GM21528 (cell line): ENCODE results near the gene LOXL1.
"Not testable (repeated sequence)": the region's sequence is repeated elsewhere in the genome, so short reads cannot be mapped to it uniquely, and the experiment has no call there.

Source experiments
- ATAC-seq: cut with Tn5 transposase; IDR thresholded peaks from one replicate; pipeline ENCODE4 v1.9.1; 2021; ENCODE audit warnings: mild to moderate bottlenecking, moderate library complexity; ENCODE audit not compliant: unreplicated experiment, low FRiP score

Gene LOXL1

DNA sequence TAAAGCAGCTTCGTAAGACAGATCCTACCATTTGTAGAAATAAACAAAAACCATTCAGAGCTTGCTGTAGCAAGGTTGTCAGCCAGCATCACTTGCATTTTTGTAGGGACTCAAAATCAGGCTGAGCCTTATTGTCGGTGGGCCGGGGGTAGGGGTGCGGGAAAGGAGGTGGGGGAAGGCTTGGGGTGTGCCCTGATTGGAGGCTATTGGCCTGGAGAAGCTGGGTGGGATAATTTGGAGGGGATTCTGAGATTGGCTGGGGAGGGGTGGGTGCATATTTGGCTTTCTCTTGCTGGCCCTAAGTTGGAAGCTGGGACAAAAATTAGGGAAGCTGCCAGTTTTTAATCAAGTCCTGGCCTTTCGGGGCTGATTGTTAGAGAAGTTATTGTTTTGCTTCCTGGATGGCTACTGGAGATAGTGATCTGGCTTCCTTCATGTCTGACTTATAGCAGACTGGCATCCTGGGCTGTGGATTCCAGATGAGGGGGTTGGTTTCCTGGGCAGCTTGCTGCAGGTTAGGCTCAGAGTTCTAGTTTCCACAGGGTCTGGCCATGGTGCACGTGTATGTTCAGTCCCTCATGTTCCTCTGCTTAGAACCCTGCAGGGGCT is 43.0 kb downstream of the LOXL1 start:
- no peak for ATAC-seq

DNA sequence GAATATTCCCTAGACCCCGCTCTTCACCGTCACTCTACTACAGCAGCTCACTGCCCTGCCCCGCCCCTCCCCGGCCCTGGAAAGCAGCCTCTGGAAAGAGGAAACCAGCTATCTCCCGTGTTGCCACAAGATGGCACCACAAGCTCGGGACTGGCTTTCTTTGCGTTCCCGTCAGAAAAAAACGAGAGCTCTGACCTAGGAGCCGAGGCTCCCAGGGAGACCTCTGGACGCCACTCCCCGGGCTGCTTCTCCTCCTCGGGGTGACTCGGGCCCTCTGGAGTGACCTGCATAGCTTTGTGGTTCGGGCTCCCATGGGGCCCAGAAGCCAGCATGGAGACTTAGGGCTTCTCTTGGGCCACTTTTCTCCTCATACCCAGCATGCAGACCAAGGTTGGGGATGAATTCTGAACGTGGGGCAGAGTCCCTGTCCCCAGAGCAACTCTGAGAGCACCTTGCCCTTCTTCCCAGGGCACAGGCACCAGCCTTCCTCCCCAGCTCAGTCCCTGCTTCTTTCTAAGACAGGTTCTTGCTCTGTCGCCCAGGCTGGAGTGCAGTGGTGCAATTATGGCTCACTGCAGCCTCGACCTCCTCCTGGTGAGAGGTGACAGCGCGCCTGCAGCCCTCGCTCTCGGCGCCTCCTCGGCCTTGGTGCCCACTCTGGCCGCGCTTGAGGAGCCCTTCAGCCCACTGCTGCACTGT is 46.9 kb downstream of the LOXL1 start:
- no peak for ATAC-seq

DNA sequence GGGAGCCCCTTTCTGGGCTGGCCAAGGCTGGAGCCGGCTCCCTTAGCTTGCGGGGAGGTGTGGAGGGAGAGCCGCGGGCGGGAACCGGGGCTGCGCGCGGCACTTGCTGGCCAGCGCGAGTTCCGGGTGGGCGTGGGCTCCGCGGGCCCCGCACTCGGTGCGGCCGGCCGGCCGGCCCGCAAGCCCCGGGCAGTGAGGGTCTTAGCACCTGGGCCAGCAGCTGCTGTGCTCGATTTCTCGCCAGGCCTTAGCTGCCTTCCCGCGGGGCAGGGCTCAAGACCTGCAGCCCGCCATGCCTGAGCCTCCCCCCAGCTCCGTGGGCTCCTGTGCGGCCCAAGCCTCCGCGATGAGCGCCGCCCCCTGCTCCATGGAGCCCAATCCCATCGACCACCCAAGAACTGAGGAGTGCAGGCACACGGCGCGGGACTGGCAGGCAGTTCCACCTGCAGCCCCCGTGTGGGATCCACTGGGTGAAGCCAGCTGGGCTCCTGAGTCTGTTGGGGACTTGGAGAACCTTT is 47.5 kb downstream of the LOXL1 start:
- ATAC-seq = not testable (repeated sequence)

DNA sequence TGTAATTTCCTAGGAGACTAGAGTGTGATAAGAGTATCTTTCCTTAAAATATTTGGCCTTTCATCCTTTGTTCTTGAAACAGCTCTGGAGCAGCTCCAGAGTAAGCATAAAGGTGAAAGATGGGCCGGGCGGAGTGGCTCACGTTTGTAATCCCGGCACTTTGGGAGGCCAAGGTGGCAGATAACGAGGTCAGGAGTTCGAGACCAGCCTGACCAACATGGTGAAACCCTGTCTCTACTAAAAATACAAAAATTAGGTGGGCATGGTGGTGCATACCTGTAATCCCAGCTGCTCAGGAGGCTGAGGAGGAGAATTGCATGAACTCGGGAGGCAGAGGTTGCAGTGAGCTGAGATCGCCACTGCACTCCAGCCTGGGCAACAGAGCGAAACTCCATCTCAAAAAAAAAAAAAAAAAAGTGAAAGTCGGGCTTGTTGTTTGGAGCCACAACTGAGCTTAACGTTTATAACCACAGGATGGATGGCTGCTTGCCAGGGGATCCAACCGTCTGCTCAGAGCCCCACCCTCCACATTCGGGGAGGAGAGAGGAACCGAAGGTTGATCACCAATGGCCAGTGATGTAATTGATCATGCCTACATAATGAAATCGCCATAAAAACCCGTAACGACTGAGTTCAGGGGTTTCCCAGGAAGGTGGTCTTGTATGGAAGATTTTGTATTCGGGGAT is 49.3 kb downstream of the LOXL1 start:
- not testable (repeated sequence) for ATAC-seq

DNA sequence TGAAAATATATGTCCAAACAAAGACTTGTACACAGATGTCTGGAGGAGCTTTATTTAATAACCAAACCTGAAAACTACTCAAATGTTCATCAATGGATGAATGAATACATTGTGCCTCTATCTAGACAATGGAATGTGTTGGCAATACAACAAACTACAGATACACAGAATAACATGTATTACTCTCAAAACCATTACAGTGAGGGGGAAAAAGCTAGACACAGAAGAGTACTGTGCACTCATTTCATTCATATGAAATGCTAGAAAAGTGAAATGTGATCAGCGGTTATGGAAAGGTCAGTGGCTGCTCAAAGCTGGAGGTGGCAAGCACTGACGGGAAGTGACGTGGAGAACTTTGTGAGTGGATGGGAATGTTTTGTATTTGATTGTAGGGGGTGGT is 52.6 kb downstream of the LOXL1 start:
- no peak for ATAC-seq

DNA sequence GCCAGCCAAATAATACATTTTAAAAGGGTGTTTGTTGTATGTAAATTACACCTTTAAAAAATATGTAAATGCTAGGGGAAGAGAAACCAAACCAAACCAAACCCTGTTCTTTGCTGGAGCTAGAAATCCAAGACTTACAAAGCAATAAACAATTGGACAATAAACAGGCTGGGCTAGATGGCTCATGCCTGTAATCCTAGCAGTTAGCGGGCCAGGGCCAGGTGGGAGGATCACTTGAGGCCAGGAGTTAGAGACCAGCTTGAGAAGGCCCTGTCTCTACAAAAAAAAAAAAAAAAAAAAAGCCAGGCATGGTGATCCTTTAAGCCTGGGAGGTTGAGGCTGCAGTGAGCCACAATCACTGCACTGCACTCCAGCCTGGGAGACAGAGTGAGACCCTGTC is 53.4 kb downstream of the LOXL1 start:
- no peak for ATAC-seq

DNA sequence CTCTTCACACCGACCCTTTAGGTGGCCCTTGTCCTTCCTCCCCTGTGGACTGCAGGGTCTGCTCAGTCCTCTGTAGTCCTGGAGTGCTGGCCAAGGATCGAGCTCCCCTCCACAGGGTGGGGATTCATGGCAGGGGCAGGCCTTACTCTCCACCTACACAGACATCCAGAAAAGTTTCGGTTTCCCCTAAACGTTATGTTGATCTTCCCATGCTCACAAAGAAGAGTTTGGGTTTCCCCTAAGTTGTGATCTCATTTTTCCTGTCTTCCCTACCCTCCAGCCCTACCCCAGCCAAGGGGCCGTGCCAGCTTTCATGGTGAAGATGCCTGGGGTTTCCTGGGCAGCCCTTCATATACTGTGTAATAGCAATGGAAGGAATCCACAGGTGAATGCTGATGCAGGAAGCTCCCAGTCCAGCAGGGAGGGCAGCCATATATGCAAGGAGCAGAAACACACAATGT is 55.5 kb downstream of the LOXL1 start:
- ATAC-seq = no peak

DNA sequence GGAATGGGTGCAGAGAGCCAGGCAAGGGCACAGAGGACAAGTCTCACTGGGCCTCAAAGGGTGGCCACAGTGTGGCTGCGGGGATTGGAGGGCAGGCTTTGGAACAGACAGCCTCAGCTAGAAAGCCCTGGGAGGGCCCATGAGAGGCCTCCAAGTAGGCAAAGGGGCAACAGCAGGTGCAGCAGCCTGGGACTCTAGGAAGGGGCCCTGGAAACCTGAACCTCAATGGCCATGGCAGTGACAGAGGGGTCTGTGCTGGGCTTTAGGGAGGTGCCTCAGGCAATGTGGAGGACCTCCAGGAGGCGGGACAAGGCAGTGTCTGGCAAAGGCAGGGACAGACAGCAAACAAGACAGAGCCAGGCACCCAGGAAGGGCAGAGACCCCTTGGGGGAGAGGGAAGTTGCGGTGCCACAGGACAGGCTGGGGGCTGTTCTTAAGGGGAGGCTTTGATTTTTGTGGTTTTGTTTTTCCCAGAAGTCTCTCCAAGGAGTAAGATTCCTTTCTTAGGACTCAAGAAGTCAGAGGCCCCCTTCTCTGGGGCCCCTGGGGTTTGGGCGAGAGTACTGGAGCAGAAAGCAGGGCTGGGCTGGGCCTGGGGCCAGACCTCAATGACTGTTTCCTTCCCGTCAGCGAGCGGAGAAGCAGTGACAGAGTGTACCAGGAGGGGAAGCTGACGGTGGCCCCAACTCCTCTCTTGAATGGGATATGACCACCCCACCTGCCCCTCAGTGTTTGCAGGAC is 56.1 kb downstream of the LOXL1 start:
- no peak for ATAC-seq

DNA sequence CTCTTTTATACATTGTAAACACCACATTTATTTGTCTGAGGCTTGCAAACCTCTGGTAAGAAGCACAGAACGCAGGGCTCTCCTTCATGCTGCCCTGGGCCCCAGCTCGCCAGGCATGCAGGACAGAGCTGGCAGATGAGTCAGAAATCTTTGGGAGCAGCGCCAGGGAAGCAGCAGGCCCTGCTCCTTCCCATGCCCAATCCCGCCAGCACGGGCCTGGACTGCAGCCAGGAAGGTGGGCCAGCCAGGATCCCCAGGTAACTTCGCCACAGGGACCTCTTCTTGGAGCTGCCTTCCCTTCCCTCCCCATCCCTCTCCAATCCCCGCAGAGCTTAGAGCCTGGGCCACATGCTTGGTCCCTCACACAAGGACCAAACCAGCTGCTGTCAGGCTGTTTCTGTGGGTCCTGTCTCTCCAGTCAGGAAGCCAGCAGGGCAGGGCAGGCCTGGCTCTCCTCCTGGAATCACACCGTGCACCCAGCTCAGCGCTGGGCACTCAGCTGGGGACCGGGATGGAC is 57.0 kb downstream of the LOXL1 start:
- no peak for ATAC-seq

DNA sequence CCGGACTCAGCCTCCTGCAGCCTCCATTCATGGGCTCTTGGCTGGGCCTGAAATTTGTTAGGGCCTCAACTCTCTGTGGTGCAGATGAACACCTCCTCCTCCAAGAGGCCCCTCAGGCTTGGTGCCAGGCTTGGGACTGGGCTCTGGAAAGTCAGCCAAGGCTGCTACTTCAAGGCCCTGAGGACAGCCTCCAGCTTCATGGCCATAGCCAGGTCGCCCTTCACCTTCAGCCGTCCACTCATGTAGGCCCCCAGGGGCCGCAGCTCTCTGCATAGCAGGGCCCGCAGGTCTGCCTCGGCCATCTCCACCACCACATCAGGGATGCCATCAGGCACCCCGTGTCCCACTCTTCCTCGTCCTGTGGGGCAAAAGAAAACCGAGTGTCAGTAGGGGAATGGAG is 57.5 kb downstream of the LOXL1 start:
- ATAC-seq = no peak

DNA sequence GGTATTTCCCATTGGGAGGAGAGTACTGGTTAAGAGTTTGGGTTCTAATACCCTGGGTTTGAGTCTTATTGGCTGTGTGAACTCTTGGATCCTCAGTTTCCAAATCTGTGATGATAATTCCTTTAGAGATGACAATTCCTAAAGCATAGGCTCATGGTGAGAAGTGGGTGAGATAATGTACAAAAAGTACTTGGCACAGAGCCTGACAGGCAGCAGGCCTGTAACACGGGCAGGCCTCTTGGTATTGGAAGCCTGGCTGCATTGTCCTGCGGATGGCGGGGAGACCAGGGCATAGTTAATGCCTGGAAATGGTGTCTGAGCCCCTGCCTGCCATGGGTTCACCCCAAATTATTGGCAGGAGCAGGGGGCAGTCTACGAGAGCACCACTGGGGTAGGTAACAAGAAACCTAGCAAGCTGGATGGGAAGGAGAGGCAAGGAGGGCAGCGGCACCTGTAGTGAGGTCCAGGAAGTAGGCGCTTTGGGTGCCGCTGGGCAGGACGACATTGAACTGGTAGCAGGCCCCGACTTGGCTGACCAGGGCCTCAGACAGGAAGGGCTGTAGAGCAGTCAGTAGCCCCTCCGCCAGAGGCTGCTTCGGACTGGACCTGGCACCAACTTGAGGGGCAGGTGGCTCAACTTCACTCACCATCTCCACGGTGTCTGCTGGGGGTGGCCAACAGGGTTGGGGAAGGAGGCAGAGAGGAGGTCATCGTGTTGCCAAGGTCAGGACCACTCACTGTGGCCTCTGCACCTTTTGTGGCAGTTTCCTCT is 58.1 kb downstream of the LOXL1 start:
- ATAC-seq = no peak

DNA sequence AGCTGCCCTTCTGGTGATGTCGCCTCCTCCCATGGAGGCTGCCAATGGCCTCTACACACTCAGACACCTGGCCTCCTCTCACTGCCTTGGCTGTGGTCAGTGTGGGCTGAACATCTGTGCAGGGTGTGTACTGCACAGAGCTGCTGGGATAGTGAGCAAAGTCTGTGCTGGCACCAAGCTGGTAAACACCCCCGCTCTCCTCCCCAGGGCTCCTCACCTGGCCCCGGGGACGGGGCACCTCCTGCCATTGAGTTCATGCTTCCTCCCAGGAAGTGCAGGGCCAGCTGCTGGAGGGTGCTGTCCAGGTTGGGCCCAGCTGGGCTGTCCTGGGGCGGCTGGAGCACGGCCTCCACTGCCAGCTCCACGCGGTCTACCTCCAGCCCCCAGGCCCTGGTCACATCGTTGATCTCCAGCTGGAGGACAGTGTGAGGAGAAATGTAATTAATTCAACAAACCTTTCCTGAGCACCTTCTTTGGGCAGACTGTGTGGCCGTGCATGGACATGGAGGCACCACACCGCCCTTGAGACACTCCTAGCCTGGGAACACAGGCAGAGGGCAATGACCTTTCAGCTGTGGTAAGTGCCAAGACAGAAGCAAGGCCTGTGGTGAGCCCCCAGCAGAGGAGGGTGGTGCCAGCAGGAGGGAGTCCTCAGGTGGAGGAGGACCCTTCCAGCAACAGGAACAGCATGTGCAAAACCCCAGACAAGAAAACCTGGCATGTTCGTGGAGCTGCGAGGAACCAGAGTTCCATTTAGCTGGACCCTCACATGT is 59.0 kb downstream of the LOXL1 start:
- no peak for ATAC-seq

DNA sequence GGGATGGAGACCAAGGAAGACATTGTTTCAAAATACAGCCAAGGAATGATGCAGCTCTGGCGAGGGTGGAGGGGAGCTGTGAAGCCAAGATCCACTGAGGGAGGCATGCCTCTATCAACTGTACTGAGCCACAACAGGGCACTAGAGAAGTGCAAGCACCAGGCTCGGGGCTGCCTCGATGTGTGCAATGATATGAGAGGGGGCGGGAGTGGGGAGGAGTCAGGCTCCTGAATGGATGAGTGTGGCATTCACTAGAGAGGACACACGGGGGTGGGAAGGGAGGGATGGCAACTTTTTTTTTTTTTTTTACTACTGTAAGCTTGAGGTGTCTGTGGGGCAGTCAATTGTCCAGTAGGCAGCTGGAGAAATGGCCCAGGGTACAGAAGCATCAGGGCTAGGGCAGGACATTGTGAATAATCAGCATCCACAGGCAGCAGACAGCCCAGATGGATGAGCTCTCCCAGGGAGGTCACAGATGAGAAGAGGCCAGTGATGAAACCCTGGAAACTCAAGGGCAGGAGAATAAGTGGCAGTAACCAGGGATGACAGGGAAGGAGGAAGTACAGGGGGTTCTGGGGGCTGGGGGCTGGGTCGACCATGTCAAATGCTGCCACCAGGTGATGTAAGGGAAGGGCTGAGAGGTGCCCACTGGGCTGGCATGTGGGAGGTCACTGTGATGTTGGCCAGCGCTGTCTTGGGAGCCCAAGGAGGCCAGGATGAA is 60.0 kb downstream of the LOXL1 start:
- no peak for ATAC-seq

DNA sequence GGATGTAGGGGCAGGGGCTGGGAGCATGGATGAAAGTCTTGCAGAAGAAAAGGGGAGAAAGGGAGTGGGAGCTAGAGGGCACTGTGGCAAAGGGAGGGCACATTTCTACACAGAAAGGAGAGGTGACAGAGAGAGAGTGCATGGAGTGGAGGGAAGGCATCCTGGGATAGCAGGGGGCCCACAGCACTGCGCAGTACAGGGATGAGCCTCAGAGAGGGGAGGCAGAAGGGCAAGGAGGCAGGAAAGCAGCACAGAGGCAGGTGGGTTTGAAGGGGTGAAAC is 60.5 kb downstream of the LOXL1 start:
- no peak for ATAC-seq

DNA sequence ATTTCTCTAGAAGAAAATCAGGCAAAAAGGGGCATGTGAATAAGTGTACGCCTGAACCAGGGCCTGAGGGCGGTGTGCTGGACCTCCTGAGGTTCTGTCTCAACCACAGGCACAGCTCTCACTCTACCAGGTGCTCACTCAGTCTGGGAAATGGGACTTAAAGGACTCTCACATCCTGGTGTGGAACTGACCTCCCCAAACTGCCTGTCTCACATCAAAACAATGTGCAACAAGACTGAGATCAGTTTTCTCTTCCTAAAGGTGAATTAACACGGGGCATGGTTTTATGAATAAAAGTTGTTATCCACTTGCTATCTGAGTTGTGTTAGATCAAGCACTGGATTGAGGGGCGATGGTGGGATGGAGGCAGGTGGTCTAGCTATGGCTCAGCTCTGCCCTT is 61.0 kb downstream of the LOXL1 start:
- no peak for ATAC-seq

DNA sequence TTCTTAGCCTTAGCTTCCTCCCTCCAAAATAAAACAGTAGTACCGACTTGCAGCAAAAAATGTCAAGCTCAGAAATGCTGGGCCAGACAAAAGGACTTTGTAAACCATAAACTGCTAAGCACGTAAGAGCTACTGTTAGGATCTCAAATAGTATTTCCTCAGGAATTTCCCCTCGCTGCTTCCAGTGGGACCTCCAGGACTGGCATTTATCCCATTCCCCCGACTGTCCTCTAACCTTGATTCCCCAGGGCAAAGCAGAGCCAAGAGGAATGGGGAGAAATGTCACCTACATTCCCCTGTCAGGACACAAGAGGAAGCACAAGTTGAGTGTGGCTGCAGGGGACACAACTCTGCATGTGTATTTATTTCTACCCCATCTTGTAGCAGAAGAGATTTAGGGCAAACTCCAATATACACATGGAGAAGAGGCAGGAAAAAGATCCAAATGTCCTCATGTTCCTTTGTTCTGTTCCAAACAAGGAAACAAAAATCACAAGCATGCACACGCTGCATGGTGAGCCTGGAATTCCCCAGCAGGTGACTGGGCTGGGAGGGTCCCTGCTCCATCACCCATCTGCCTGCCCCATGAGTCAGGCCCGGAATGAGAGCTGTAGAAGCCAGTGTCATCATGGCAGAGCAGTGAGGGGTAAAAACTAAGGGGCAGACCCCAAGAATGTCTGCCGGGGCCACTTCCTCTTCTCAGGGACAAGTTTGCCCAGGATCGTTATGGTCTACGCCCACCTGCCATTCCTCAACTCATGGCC is 61.6 kb downstream of the LOXL1 start:
- ATAC-seq = no peak

DNA sequence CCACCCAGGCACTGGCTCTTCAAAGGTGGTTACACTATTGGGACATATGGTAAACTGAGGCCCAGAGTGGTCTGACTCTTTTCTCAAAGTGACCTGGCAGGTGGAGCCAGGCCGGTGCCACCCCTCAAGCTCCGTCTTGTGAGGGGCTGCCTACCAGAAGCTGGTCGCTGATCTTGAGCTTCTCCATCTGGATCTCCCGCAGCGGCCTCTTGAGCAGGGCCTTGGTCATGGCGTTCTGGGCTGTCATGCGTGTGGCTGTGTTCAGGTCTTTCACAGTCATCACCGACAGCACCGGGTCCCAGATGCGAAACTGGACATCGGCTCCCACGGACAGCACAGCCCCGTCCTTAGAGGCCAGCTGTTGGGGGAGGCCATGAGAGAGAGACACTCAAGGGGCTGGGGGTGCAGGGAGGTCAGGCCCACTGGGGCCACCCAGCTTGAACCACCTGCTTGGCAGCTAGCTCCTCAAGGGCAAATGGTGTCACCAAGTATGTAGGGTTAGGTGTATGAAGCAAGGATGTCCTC is 62.2 kb downstream of the LOXL1 start:
- no peak for ATAC-seq
